LNCAP (cell line): ENCODE measurements around the gene SLC8A1.

Experiments
- TF ChIP-seq, protein P1 (sequence below): fragments of 450-650 bp; IDR thresholded peaks from 2 replicates; pipeline ENCODE4 v1.5.1; 2017; ENCODE audit warnings: mild to moderate bottlenecking

The SLC8A1 gene

DNA sequence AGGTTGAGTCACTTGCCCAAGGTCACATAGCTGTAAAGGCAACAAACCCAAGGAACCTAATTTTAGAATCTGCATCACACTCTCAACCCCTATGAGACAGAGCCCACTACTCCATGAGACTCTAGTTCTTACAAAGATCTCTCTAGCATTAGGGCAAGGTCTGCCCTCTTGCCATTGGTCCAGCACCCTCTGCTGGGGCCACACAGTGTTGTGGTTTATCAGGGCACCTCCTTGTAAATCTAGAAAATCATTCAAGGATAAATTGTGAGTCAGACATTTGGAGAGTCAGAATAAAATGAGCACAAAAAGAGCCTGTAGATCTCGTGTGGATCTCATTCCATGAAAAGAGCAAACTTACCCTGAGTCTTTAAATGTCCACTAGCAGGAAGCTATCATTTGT, 91.2 kb downstream of the SLC8A1 start:
- TF ChIP-seq, protein P1, sequence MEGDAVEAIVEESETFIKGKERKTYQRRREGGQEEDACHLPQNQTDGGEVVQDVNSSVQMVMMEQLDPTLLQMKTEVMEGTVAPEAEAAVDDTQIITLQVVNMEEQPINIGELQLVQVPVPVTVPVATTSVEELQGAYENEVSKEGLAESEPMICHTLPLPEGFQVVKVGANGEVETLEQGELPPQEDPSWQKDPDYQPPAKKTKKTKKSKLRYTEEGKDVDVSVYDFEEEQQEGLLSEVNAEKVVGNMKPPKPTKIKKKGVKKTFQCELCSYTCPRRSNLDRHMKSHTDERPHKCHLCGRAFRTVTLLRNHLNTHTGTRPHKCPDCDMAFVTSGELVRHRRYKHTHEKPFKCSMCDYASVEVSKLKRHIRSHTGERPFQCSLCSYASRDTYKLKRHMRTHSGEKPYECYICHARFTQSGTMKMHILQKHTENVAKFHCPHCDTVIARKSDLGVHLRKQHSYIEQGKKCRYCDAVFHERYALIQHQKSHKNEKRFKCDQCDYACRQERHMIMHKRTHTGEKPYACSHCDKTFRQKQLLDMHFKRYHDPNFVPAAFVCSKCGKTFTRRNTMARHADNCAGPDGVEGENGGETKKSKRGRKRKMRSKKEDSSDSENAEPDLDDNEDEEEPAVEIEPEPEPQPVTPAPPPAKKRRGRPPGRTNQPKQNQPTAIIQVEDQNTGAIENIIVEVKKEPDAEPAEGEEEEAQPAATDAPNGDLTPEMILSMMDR, result no peak

DNA sequence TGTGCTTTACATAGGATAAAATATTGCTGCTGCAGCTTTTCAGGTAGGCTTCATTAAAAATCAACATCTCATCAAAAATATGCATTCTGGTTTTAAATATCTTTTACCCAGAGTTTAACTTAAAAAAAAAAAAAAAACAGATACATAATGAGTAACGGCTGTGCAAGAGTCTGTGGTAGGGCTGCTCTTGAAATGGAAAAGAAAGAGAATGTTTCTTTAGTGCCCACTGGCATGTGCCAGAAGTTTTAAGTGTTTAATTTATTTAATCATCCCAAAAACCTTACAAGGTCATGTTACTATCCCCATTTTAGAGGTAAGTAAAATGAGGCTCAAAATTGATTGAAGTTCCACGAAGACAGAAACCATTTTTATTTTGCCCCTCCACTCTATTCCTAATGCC, 92.1 kb downstream of the SLC8A1 start:
- TF ChIP-seq, protein P1, result no peak

GRCh38 chr2:40358783-40359182, 93.1 kb downstream of the SLC8A1 start:
- TF ChIP-seq, protein P1, result no peak

DNA sequence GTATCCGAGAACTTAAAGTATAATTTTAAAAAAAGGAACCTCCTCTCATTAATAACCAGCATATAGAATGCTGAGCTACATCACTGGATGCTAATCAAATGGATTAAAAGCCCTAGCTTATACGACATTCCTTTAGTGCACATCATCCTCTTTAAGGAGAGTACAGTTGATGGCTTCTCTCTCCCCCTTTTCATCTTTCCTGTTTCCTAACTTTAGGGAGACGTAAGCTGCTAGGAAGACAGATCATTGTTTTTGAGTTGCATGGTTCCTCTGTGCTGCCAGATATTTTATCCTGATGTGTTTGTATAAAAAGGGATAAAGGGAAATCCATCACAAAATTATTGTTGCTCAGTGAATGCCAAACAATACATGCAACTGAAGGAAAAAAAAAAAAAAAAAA, 94.2 kb downstream of the SLC8A1 start:
- TF ChIP-seq, protein P1, result no peak

- TF ChIP-seq, protein P1, result no peak
These were observed 96.4 kb downstream of the SLC8A1 start for GRCh38 chr2:40355451-40355850.

DNA sequence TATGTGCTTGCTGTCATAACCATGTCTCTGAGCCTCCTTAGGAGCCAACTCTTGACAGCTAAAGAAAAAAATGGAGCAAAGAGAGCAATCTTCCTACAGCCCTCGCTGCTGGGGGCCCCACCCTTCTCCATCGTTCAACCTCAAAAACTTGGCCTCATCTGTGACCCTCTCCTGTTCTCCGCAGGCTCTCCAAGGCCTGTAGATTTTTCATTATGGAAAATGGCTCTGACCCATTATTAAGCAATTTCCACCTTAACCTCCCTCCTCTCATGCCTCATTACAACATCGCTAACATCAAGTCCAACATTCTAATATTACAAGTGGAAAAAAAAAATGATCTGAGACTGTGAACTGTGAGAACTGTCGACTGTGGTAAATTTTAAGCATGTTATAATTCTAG, 98.7 kb downstream of the SLC8A1 start:
- TF ChIP-seq, protein P1, result no peak

DNA sequence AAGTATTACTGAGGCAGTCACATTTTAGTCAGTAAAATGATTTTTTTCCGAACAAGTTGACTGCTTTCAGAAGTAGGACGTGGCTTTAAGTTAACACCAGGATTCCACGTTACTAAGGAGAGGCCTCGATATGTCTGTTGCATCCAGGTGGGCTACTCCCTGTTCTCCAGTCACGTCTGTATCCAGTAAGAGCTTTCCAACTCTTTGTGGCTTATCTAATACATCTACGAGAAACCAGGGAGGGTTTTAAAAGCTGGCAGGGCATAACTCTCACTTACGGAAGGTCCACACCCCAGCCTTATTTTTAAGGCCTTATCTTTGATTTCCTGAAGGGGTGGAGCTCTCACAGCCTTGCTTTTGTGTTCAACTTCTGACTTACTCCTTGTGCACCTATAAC, 99.2 kb downstream of the SLC8A1 start:
- TF ChIP-seq, protein P1, result no peak

- TF ChIP-seq, protein P1, result no peak
These were observed 99.7 kb downstream of the SLC8A1 start for GRCh38 chr2:40352041-40352702.
